ENCODE data around the gene SYT6.

DNA sequence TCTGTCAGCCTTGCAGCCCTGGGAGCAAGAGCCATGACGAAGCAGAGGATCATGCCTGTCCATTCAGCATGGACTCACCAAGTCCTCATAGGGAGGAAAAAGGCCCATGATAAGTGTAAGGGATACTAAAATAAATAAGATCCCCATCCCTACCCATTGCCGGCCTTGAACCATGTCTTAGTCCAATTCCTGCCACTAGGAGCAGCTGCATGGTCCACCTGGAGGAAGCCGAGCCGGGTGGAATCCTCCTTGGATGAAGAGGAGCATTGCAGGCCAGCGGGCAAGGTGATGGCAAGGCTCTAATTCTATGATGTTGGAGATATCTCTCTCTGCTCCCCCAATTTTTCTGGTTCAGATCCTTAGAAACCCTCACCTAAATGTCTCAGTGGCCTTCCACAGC is 38.7 kb upstream of the SYT6 start:
- TF ChIP-seq, protein P1, sequence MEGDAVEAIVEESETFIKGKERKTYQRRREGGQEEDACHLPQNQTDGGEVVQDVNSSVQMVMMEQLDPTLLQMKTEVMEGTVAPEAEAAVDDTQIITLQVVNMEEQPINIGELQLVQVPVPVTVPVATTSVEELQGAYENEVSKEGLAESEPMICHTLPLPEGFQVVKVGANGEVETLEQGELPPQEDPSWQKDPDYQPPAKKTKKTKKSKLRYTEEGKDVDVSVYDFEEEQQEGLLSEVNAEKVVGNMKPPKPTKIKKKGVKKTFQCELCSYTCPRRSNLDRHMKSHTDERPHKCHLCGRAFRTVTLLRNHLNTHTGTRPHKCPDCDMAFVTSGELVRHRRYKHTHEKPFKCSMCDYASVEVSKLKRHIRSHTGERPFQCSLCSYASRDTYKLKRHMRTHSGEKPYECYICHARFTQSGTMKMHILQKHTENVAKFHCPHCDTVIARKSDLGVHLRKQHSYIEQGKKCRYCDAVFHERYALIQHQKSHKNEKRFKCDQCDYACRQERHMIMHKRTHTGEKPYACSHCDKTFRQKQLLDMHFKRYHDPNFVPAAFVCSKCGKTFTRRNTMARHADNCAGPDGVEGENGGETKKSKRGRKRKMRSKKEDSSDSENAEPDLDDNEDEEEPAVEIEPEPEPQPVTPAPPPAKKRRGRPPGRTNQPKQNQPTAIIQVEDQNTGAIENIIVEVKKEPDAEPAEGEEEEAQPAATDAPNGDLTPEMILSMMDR (IDR thresholded peaks at IDR 0.05) = no peak
- no peak for TF ChIP-seq POLR2A (IDR thresholded peaks at IDR 0.05)
